SK-N-SH (cell line): ENCODE measurements around the gene SERPINE2. TPM values are rescaled to one million over a fixed set of nuclear protein-coding genes. Genes with fewer than 3 reads are reported as not detected.

Source experiments
- CTCF ChIA-PET: fragments of 300-600, 350-600 bp; formaldehyde crosslinking; extraction: SDS; loops from one replicate; lab custom pipeline; 2021; lab: Yijun Ruan, JAX
- POLR2A ChIA-PET: fragments of 350-600 bp; sonication (Branson Sonifier 250); formaldehyde crosslinking; extraction: SDS; loops from one replicate; lab custom pipeline; 2020; ENCODE audit warnings: antibody characterized with exemption, inconsistent platforms; lab: Yijun Ruan, JAX
- DNase-seq: peaks from one replicate; pipeline ENCODE4 v3.0.0; 2012
- H2AFZ ChIP-seq: fragments of 200-600 bp; sonication (generic); 2 replicates; pipeline ENCODE4 v1.8.1; 2016; ENCODE audit warnings: antibody characterized with exemption, mild to moderate bottlenecking, low read depth
- H3F3A ChIP-seq: fragments of 200-600 bp; sonication (generic); replicated peaks from 2 replicates; pipeline ENCODE3; 2016; ENCODE audit warnings: antibody characterized with exemption, mild to moderate bottlenecking; ENCODE audit not compliant: insufficient read depth
- H3K27ac ChIP-seq, 2 experiments: fragments of 200-500 bp in 1 of 2; fragments of 200-600 bp in 1 of 2; sonication (Bioruptor generic) in 1 of 2; sonication (generic), shearing (Covaris generic) in 1 of 2; 2 replicates each; pipeline versions ENCODE4 v1.5.1 to v1.6.1; 2014 to 2016; ENCODE audit warnings: low read depth in 2 of 2, inconsistent platforms in 1 of 2, low read length in 1 of 2, mild to moderate bottlenecking in 1 of 2, mixed read lengths in 1 of 2
- H3K27me3 ChIP-seq: fragments of 200-600 bp; sonication (generic), shearing (Covaris generic); 2 replicates; pipeline ENCODE4 v1.6.1; 2016; ENCODE audit warnings: mixed run types; ENCODE audit not compliant: insufficient read depth
- H3K36me3 ChIP-seq, 2 experiments: fragments of 200-500 bp in 1 of 2; fragments of 200-600 bp in 1 of 2; sonication (Bioruptor generic) in 1 of 2; sonication (generic) in 1 of 2; replicated peaks in 1 of 2; 2 replicates each; pipeline versions ENCODE3 to v1.5.1; 2014 to 2016; ENCODE audit warnings: low read length in 1 of 2, mild to moderate bottlenecking in 1 of 2; ENCODE audit not compliant: insufficient read depth in 2 of 2, control insufficient read depth in 1 of 2
- H3K4me1 ChIP-seq, 2 experiments: fragments of 200-500 bp in 1 of 2; fragments of 200-600 bp in 1 of 2; sonication (Bioruptor generic) in 1 of 2; sonication (generic), shearing (Covaris generic) in 1 of 2; 2 replicates each; pipeline versions ENCODE4 v1.5.1 to v1.6.1; 2014 to 2016; ENCODE audit warnings: low read depth in 1 of 2, low read length in 1 of 2, mixed run types in 1 of 2; ENCODE audit not compliant: insufficient read depth in 2 of 2, control insufficient read depth in 1 of 2
- H3K4me2 ChIP-seq: fragments of 200-600 bp; sonication (generic), shearing (Covaris generic); 2 replicates; pipeline ENCODE4 v1.6.1; 2017; ENCODE audit warnings: mixed run types
- H3K4me3 ChIP-seq, 2 experiments: fragments of 200-500 bp in 1 of 2; fragments of 200-600 bp in 1 of 2; sonication (Bioruptor generic) in 1 of 2; sonication (generic), shearing (Covaris generic) in 1 of 2; 2 replicates each; pipeline versions ENCODE4 v1.5.1 to v1.8.1; 2014 to 2016; ENCODE audit warnings: low read depth in 2 of 2, inconsistent platforms in 1 of 2, low read length in 1 of 2, mild to moderate bottlenecking in 1 of 2, mixed read lengths in 1 of 2, moderate library complexity in 1 of 2
- H3K79me2 ChIP-seq: fragments of 200-600 bp; sonication (generic); 2 replicates; pipeline ENCODE4 v1.8.1; 2017; ENCODE audit warnings: mild to moderate bottlenecking; ENCODE audit not compliant: insufficient read depth
- H3K9ac ChIP-seq: fragments of 200-600 bp; sonication (generic); 2 replicates; pipeline ENCODE4 v1.6.1; 2017; ENCODE audit warnings: mixed run types
- H3K9me2 ChIP-seq: fragments of 200-600 bp; sonication (generic); 2 replicates; pipeline ENCODE4 v1.6.1; 2017; ENCODE audit warnings: mixed run types
- H3K9me3 ChIP-seq: fragments of 200-600 bp; sonication (generic); 2 replicates; pipeline ENCODE4 v1.6.1; 2017; ENCODE audit warnings: mixed run types, mild to moderate bottlenecking, moderate library complexity
- H4K20me1 ChIP-seq: fragments of 200-600 bp; sonication (generic); 2 replicates; pipeline ENCODE4 v1.6.1; 2017; ENCODE audit warnings: mild to moderate bottlenecking, mixed run types; ENCODE audit not compliant: insufficient read depth
- CHD2 ChIP-seq: fragments of 150-350 bp; IDR thresholded peaks from 2 replicates; pipeline ENCODE4 v1.6.1; 2018; ENCODE audit warnings: low read length; ENCODE audit not compliant: partially characterized antibody
- ELF1 ChIP-seq: IDR thresholded peaks from 2 replicates; pipeline ENCODE4 v1.4.0; 2012
- EP300 ChIP-seq, 2 experiments: IDR thresholded peaks; 2 replicates each; pipeline versions ENCODE4 v1.4.0 to v1.6.1; 2012; ENCODE audit warnings: borderline replicate concordance in 1 of 2, low read depth in 1 of 2, low read length in 1 of 2
- EZH2phosphoT487 ChIP-seq: fragments of 200-600 bp; sonication (generic); IDR thresholded peaks from 2 replicates; pipeline ENCODE4 v1.6.1; 2017; ENCODE audit warnings: low read depth, mixed run types, mild to moderate bottlenecking, antibody characterized with exemption, moderate library complexity, borderline replicate concordance
- FOXM1 ChIP-seq: IDR thresholded peaks from 2 replicates; pipeline ENCODE4 v1.4.0; 2012; ENCODE audit warnings: low read depth, mild to moderate bottlenecking
- JUND ChIP-seq: IDR thresholded peaks from 2 replicates; pipeline ENCODE4 v1.4.0; 2012
- NFIC ChIP-seq: IDR thresholded peaks from 2 replicates; pipeline ENCODE4 v1.4.0; 2012; ENCODE audit warnings: borderline replicate concordance
- RCOR1 ChIP-seq: fragments of 150-350 bp; IDR thresholded peaks from 2 replicates; pipeline ENCODE4 v1.6.1; 2017; ENCODE audit warnings: antibody characterized with exemption, low read length
- REST ChIP-seq: IDR thresholded peaks from 2 replicates; pipeline ENCODE4 v1.6.1; 2012; ENCODE audit warnings: mild to moderate bottlenecking, low read depth, low read length, moderate library complexity
- SIN3A ChIP-seq: IDR thresholded peaks from 2 replicates; pipeline ENCODE4 v1.6.1; 2012; ENCODE audit warnings: low read depth, mild to moderate bottlenecking, low read length, moderate library complexity, borderline replicate concordance
- TAF1 ChIP-seq: IDR thresholded peaks from 2 replicates; pipeline ENCODE4 v1.6.1; 2012; ENCODE audit warnings: low read depth, mild to moderate bottlenecking, low read length, moderate library complexity, borderline replicate concordance
- TCF12 ChIP-seq: IDR thresholded peaks from 2 replicates; pipeline ENCODE4 v1.4.0; 2012
- YY1 ChIP-seq: IDR thresholded peaks from 2 replicates; pipeline ENCODE4 v1.4.0; 2012; ENCODE audit warnings: low read depth, mild to moderate bottlenecking
- WGBS: methylation state at CpG from one replicate; pipeline ENCODE4 v1.1.6; 2017; ENCODE audit warnings: low lambda C conversion rate; 5-methylcytosine and 5-hydroxymethylcytosine counted together
- polyA plus RNA-seq, 3 experiments: library from polyadenylated mRNA; depleted of rRNA; stranded (reverse); fragments of >200 nt; gene quantifications; 2 replicates each; pipeline ENCODE4 v1.2.3, GENCODE V29; 2012
- TF ChIP-seq, protein P1 (sequence below): fragments of 200-600 bp; sonication (generic); IDR thresholded peaks from 2 replicates; pipeline ENCODE4 v1.6.1; 2017; ENCODE audit warnings: antibody characterized with exemption, mild to moderate bottlenecking, moderate library complexity

Gene SERPINE2
- polyA plus RNA-seq, 1 of the 3 experiments (the other 2 are of a cell fraction): 249 TPM

GRCh38 chr2:223956300-223956699 is 82.8 kb downstream of the SERPINE2 start (continued):
- TF ChIP-seq, protein P1, sequence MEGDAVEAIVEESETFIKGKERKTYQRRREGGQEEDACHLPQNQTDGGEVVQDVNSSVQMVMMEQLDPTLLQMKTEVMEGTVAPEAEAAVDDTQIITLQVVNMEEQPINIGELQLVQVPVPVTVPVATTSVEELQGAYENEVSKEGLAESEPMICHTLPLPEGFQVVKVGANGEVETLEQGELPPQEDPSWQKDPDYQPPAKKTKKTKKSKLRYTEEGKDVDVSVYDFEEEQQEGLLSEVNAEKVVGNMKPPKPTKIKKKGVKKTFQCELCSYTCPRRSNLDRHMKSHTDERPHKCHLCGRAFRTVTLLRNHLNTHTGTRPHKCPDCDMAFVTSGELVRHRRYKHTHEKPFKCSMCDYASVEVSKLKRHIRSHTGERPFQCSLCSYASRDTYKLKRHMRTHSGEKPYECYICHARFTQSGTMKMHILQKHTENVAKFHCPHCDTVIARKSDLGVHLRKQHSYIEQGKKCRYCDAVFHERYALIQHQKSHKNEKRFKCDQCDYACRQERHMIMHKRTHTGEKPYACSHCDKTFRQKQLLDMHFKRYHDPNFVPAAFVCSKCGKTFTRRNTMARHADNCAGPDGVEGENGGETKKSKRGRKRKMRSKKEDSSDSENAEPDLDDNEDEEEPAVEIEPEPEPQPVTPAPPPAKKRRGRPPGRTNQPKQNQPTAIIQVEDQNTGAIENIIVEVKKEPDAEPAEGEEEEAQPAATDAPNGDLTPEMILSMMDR: no peak
- TF ChIP-seq FOXM1 (no peak), EZH2phosphoT487 (no peak), SIN3A (no peak), CHD2 (no peak), NFIC (no peak), RCOR1 (no peak), REST (no peak), TCF12 (no peak)

DNA sequence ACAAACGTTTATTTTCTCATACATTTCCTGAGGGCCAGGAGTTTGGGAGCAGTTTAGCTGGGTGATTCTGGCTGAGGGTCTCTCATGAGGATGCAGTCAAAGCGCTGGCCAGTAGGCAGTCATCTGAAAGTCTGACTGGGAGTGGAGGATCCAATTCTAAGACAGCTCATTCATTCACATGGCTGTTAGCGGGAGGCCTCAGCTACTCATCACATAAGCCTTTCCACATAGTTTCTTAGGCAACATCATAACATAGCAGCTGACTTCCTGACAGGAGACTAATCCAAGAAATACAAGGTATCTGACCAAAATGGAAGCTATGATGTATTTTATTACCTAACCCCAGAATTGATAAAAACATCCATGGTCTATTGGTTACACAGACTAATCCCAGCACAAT is 84.7 kb downstream of the SERPINE2 start:
- no peak overlapping the region; the same call in 1 of the 2 replicates for H2AFZ ChIP-seq
- 76% methylated on average over 3 of the region's 3 CpGs for WGBS
- no peaks in the 10 kb centered on the region for H4K20me1 ChIP-seq
- ChIA-PET CTCF (interaction anchor here (1.0 to 1.4 kb wide), 4 partner anchors 10 to 40 kb away, joined by 4 to 8 read pairs (median 4); partner anchors contain the start of gene WDFY1), POLR2A (no interaction called here)
- H3K27ac ChIP-seq: peak overlapping the region in 1 of 2 experiments; percentile 51; a peak in 2 of 4 replicates
- H3K27me3 ChIP-seq: no peaks in the 10 kb centered on the region
- no peaks in the 10 kb centered on the region for H3K9me2 ChIP-seq
- H3F3A ChIP-seq: no peaks in the 10 kb centered on the region
- DNase-seq: no peak
- peaks cover 21% of the 10 kb centered on the region for H3K79me2 ChIP-seq
- no peaks in the 10 kb centered on the region for H3K9me3 ChIP-seq
- H3K9ac ChIP-seq: peak overlapping the region; percentile 12; the same call in 1 of the 2 replicates
- H3K36me3 ChIP-seq: peaks cover 0 to 2% of the 10 kb centered on the region in 2 experiments
- TF ChIP-seq SIN3A: no peak
- no peak for TF ChIP-seq ELF1
- no peak for TF ChIP-seq TAF1
- no peak for TF ChIP-seq EP300 (IDR thresholded peaks at IDR 0.05; ENCODE audit: borderline replicate concordance in 1 of 2, low read depth in 1 of 2, low read length in 1 of 2)
- no peak for TF ChIP-seq JUND
- TF ChIP-seq RCOR1: no peak
- TF ChIP-seq YY1: no peak
- no peak overlapping the region for H3K4me3 ChIP-seq
- peaks cover 1 to 23% of the 10 kb centered on the region in 2 experiments; a peak in 3 of 4 replicates for H3K4me1 ChIP-seq
- H3K4me2 ChIP-seq: no peak overlapping the region
